Epithelial cell of proximal tubule (primary cell): Measurements from ENCODE around the gene NF1. TPM values are rescaled to one million over a fixed set of nuclear protein-coding genes. Genes with fewer than 3 reads are reported as not detected.
A peak's percentile ranks its signal among the peaks of the same experiment; 100 is the strongest.

Source experiments
- DNase-seq: peaks from one replicate; pipeline ENCODE4 v3.0.0-alpha.2; 2011; ENCODE audit warnings: low read depth
- H3K4me3 ChIP-seq: 2 replicates; pipeline ENCODE4 v1.5.1; 2011; ENCODE audit warnings: low read depth, mild to moderate bottlenecking, low read length
- total RNA-seq: library from RNA; depleted of rRNA; stranded (reverse); fragments of >200 nt; gene quantifications from 2 replicates; pipeline ENCODE4 v1.2.3, GENCODE V29; 2015
- TF ChIP-seq, protein P1 (sequence below): conservative IDR thresholded peaks from 2 replicates; pipeline ENCODE4 v1.5.1; 2012; ENCODE audit warnings: low read depth, mild to moderate bottlenecking, low read length

Gene NF1
- total RNA-seq, 1 donor from 2014 or later = 40.2 TPM

DNA sequence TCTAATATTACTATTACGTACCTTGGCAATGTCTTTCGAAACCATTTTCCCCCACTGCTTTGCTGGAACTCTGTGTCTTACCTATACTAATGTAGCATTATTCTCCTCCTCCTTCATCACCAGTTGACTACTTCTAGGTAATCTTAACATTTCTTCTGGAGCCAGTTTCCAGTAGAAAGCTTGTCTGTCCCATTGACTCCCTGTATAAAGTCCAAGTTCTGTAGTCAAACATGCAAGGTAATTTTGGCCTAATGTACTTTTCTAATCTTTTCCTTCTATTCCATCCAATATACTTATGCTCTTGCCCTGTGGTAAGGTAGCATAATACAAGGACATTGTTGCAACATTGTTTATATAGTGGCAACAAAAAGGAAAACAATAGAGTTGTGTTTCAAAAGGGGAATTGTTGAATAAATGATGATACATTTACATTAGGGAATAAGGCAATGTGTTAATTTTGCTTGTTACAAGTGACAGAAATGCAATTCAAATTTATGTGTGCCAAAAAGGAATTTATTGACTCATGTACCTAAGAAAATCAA is 174.3 kb downstream of the NF1 start:
- no peak for DNase-seq
- no peak overlapping the region for H3K4me3 ChIP-seq
- TF ChIP-seq, protein P1, sequence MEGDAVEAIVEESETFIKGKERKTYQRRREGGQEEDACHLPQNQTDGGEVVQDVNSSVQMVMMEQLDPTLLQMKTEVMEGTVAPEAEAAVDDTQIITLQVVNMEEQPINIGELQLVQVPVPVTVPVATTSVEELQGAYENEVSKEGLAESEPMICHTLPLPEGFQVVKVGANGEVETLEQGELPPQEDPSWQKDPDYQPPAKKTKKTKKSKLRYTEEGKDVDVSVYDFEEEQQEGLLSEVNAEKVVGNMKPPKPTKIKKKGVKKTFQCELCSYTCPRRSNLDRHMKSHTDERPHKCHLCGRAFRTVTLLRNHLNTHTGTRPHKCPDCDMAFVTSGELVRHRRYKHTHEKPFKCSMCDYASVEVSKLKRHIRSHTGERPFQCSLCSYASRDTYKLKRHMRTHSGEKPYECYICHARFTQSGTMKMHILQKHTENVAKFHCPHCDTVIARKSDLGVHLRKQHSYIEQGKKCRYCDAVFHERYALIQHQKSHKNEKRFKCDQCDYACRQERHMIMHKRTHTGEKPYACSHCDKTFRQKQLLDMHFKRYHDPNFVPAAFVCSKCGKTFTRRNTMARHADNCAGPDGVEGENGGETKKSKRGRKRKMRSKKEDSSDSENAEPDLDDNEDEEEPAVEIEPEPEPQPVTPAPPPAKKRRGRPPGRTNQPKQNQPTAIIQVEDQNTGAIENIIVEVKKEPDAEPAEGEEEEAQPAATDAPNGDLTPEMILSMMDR = no peak

DNA sequence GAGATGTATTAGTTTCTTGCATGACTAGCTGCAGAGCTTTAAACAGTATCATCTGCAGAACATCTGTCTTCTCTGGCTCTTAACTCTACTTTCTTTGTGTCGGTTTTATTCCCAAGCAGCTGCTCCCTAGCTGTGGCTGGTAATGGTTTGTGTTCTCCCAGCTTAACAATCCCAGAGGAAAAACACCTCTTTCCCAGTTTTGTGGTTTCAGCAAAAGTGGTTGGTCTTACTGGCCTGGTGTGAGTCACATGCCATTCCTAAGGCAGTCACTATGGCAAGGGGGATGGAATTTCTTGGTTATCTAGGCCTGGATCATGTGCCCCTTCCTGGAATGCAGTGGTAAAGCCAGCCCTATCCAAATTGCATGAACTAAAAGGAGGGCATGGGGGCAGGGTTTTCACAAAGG is 174.8 kb downstream of the NF1 start:
- no peak overlapping the region for H3K4me3 ChIP-seq
- TF ChIP-seq, protein P1 = no peak
- DNase-seq = peak; percentile 97

DNA sequence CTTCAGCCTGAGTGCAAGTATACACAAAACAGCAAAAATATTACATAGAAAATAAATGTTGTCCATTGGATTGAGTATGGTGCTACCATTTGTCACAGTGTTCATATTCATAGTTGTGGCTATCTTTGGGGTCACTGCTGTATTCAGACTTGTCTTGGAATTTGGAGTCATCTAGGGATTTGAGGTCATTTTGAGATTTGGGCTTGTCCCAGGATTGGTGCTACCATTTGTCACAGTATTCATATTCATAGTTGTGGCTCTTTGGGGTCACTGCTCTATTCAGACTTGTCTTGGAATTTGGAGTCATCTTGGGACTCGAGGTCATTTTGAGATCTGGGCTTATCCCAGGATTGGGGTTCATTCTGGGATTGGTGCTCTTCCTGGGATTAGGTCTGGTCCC is 177.5 kb downstream of the NF1 start:
- no peak for DNase-seq
- TF ChIP-seq, protein P1 = no peak
- H3K4me3 ChIP-seq = no peak overlapping the region

DNA sequence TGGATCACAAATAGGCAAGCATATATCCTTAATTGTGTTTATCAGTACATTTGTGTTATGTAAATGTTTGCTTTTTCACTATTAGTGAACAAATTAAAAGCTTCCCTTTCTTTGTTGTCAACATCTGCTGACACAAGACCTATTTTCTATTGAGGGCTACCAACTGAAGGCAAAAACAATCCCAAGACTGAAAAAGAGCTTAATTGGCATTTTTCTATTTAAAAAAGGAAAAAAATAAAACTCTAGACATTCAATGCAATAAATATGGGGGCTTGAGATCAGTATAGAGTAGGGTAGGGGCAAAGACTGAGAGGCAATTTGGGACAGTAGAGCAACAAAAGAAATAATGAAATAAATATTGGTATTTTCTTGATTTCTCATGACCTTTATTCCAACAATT is 178.0 kb downstream of the NF1 start:
- no peak for DNase-seq
- no peak overlapping the region for H3K4me3 ChIP-seq
- TF ChIP-seq, protein P1 = no peak

DNA sequence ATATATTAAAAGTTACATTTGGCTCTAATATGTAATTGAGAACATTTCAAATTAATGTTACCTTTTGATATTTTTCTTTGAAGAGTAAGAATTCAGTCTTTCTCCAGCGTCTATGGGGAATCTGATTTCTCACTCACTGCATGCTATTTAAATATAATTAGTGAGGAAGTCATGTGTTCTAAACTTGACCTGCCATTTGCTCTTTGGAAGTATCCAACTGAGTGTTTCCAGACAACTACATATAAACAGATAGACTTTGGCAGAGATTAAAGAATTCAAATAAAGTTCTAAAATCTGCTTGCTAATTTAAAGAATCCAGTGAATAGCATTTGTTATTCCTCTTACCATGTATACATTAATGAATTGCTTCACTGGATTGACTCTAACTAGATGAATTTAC is 178.7 kb downstream of the NF1 start:
- no peak for DNase-seq
- H3K4me3 ChIP-seq = no peak overlapping the region
- TF ChIP-seq, protein P1 = no peak

DNA sequence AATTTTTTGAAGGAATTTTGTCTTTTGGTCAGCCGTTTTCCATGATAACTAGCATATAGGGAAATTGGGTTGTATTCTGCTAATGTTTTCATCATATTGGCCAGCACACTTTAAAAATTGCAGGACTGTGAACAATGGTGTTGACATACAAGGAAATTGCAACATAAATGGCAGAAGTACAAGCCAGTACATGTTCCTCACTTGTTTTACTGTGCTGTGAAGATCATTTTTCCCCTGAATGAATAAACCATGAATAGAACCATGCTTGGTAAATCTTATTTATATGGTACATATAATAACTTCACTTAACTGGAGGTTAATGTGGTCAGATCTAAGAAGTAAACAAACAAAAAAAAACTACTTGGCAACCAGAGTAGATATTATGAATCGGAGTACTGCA is 179.5 kb downstream of the NF1 start:
- TF ChIP-seq, protein P1 = no peak
- DNase-seq = no peak
- H3K4me3 ChIP-seq = no peak overlapping the region

DNA sequence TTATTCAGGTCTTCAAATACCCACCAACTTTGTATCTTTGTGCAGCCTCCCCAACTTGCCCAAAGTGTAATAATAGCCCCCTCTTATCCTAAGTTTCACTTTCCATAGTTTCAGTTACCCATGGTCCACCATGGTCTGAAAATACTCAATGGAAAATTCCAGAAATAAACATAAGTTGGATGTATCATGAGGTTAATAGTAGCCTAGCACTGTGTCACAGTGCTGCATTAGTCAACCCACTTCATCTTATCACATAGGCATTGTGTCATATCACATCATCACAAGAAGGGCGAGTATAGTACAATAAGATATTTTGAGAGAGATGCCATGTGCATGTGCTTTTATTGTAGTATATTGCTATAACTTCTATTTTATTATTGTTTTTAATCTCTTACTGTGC is 180.3 kb downstream of the NF1 start:
- DNase-seq = no peak
- H3K4me3 ChIP-seq = no peak overlapping the region

More for the DNA sequence above, 180.3 kb downstream of the NF1 start:
- TF ChIP-seq, protein P1 = no peak
